ENCODE results near the gene RPH3AL. TPM values are rescaled to one million over a fixed set of nuclear protein-coding genes. Genes with fewer than 3 reads are reported as not detected.
"Not testable (repeated sequence)": the region's sequence is repeated elsewhere in the genome, so short reads cannot be mapped to it uniquely, and the experiment has no call there.

Gene RPH3AL
- total RNA-seq, 6 experiments from 2014 or later = 17.6 to 74.0 (median 25.7) TPM

DNA sequence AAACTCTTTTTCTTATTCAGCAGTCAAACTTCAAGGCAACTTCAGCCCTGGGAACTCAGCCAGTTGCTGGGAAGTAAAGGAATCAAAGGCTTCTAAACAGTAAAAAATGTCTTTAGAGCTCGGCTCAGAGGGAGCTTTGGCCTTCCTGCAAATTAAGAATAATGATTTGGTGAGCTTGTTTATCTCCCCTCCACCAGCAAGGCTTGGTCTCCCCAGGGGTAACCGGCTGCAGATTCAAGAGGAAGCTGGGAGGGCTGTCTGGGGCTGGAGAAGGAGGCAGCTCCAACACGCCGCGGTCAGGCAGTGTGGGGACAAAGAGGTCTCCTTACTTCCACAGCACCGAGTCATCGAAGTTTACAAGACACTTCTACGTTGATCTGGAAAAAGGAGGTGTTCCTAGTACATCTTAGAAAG is 153.4 kb downstream of the RPH3AL start:
- Histone ChIP-seq H3K4me3 (no peak overlapping the region), H3K27ac (peak overlapping the region in 1 of 3 donors; percentile 18), H3K4me1 (peaks cover 0 to 14% (median 5%) of the 10 kb centered on the region in 4 donors), H3K27me3 (no peaks in the 10 kb centered on the region), H3K36me3 (no peaks in the 10 kb centered on the region), H3K9me3 (no peaks in the 10 kb centered on the region)
- ATAC-seq (peak in 2 of 4 donors; percentile 4 to 7), DNase-seq (no peak)
- intact Hi-C loops (cut with DNase I) = no loop called here
- TF ChIP-seq POLR2A (IDR thresholded peaks at IDR 0.05) = no peak
- no peak for TF ChIP-seq CTCF (IDR thresholded peaks at IDR 0.05)
- WGBS (ENCODE audit: insufficient coverage, low coverage, low lambda C conversion rate, missing lambda C conversion rate) = 30% methylated on average over 8 of the region's 8 CpGs

- intact Hi-C loops (cut with DNase I); ATAC-seq; H3K36me3 ChIP-seq; H3K4me3 ChIP-seq; H3K27ac ChIP-seq; H3K9me3 ChIP-seq; H3K27me3 ChIP-seq; DNase-seq: not testable (repeated sequence)
- 75% methylated on average over 8 of the region's 15 CpGs for WGBS (ENCODE audit: insufficient coverage, low coverage, low lambda C conversion rate, missing lambda C conversion rate)
- H3K4me1 ChIP-seq = peaks cover 0 to 14% (median 7%) of the 10 kb centered on the region in 4 donors
These were observed 154.4 kb downstream of the RPH3AL start for GRCh38 chr17:198225-198624.

DNA sequence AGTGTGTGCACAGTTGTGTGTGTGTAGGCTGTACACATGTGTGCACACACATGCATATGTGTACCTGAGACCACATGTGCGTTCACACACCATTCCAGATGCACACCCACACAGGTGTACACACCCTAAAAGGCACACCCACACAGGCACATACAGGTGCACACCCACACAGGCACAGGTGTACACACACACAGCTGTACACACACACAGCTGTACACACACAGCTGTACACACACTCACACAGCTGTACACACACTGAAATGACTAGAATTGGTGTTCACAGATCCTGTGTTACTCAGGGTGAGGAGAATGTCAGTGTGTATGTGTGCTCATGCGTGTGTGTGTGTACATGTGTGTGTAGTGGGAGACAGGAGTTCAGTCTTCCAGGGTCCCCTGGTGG is 155.3 kb downstream of the RPH3AL start:
- Histone ChIP-seq H3K4me3 (no peak overlapping the region), H3K27me3 (no peaks in the 10 kb centered on the region), H3K27ac (no peak overlapping the region), H3K4me1 (peaks cover 0 to 14% (median 7%) of the 10 kb centered on the region in 4 donors), H3K36me3 (no peaks in the 10 kb centered on the region), H3K9me3 (no peaks in the 10 kb centered on the region)
- DNase-seq = no peak
- intact Hi-C loops (cut with DNase I) = no loop called here
- WGBS (ENCODE audit: insufficient coverage, low coverage, low lambda C conversion rate, missing lambda C conversion rate) = 67% methylated on average over 1 of the region's 2 CpGs
- ATAC-seq = no peak
- TF ChIP-seq CTCF (IDR thresholded peaks at IDR 0.05) (no peak), POLR2A (IDR thresholded peaks at IDR 0.05) (no peak)

DNA sequence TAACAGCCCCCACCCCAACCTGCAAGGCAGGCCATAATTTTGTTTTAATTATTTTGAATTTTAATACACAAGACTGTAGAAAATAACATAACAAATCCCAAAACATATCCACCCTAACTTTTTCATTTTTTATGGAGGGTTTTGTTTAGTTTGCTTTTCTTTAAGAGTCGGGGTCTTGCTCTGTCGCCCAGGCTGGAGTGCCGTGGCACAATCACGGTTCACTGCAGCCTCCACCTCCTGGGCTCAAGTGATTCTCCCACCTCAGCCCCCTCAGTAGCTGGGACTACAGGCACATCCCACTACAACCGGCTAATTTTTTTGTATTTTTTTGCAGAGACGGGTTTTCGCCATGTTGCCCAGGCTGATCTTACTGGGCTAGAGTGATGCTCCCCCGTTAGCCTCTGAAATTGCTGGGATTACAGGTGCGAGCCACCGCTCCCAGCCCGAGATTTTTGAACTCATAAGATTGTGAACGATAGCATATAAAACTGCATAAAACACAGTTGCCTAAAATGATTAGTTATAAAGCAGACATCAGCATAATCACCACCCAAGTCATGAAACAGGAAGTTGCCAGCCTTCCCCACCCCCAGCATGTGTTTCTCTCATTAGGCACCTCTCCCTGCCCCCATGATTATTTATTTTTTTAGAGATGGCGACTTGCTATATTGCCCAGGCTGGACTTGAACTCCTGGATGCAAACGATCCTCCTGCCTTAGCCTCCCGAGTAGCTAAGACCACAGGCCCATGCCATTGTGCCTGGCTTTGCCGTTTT is 157.6 kb downstream of the RPH3AL start:
- H3K4me1 ChIP-seq = peaks cover 0 to 8% (median 4%) of the 10 kb centered on the region in 4 donors
- intact Hi-C loops (cut with DNase I) = no loop called here
- 74% methylated on average over 16 of the region's 16 CpGs for WGBS (ENCODE audit: insufficient coverage, low coverage, low lambda C conversion rate, missing lambda C conversion rate)
- no peaks in the 10 kb centered on the region for H3K27me3 ChIP-seq
- H3K36me3 ChIP-seq = no peaks in the 10 kb centered on the region
- no peak for TF ChIP-seq POLR2A (IDR thresholded peaks at IDR 0.05)
- no peak for TF ChIP-seq CTCF (IDR thresholded peaks at IDR 0.05)
- H3K4me3 ChIP-seq = no peak overlapping the region
- ATAC-seq (no peak), DNase-seq (no peak)
- H3K27ac ChIP-seq = no peak overlapping the region
- no peaks in the 10 kb centered on the region for H3K9me3 ChIP-seq

Measured in right lobe of liver (tissue), 6 donors.